SK-N-SH (cell line): ENCODE results near the gene CDKL5. TPM values are rescaled to one million over a fixed set of nuclear protein-coding genes. Genes with fewer than 3 reads are reported as not detected.

Experiments used
- CTCF ChIA-PET: fragments of 300-600, 350-600 bp; formaldehyde crosslinking; extraction: SDS; loops from one replicate; lab custom pipeline; 2021; lab: Yijun Ruan, JAX
- POLR2A ChIA-PET: fragments of 350-600 bp; sonication (Branson Sonifier 250); formaldehyde crosslinking; extraction: SDS; loops from one replicate; lab custom pipeline; 2020; ENCODE audit warnings: antibody characterized with exemption, inconsistent platforms; lab: Yijun Ruan, JAX
- DNase-seq: peaks from one replicate; pipeline ENCODE4 v3.0.0; 2012
- H2AFZ ChIP-seq: fragments of 200-600 bp; sonication (generic); 2 replicates; pipeline ENCODE4 v1.8.1; 2016; ENCODE audit warnings: antibody characterized with exemption, mild to moderate bottlenecking, low read depth
- H3F3A ChIP-seq: fragments of 200-600 bp; sonication (generic); replicated peaks from 2 replicates; pipeline ENCODE3; 2016; ENCODE audit warnings: antibody characterized with exemption, mild to moderate bottlenecking; ENCODE audit not compliant: insufficient read depth
- H3K27ac ChIP-seq, 2 experiments: fragments of 200-500 bp in 1 of 2; fragments of 200-600 bp in 1 of 2; sonication (Bioruptor generic) in 1 of 2; sonication (generic), shearing (Covaris generic) in 1 of 2; 2 replicates each; pipeline versions ENCODE4 v1.5.1 to v1.6.1; 2014 to 2016; ENCODE audit warnings: low read depth in 2 of 2, inconsistent platforms in 1 of 2, low read length in 1 of 2, mild to moderate bottlenecking in 1 of 2, mixed read lengths in 1 of 2
- H3K27me3 ChIP-seq: fragments of 200-600 bp; sonication (generic), shearing (Covaris generic); 2 replicates; pipeline ENCODE4 v1.6.1; 2016; ENCODE audit warnings: mixed run types; ENCODE audit not compliant: insufficient read depth
- H3K36me3 ChIP-seq, 2 experiments: fragments of 200-500 bp in 1 of 2; fragments of 200-600 bp in 1 of 2; sonication (Bioruptor generic) in 1 of 2; sonication (generic) in 1 of 2; replicated peaks in 1 of 2; 2 replicates each; pipeline versions ENCODE3 to v1.5.1; 2014 to 2016; ENCODE audit warnings: low read length in 1 of 2, mild to moderate bottlenecking in 1 of 2; ENCODE audit not compliant: insufficient read depth in 2 of 2, control insufficient read depth in 1 of 2
- H3K4me1 ChIP-seq, 2 experiments: fragments of 200-500 bp in 1 of 2; fragments of 200-600 bp in 1 of 2; sonication (Bioruptor generic) in 1 of 2; sonication (generic), shearing (Covaris generic) in 1 of 2; 2 replicates each; pipeline versions ENCODE4 v1.5.1 to v1.6.1; 2014 to 2016; ENCODE audit warnings: low read depth in 1 of 2, low read length in 1 of 2, mixed run types in 1 of 2; ENCODE audit not compliant: insufficient read depth in 2 of 2, control insufficient read depth in 1 of 2
- H3K4me2 ChIP-seq: fragments of 200-600 bp; sonication (generic), shearing (Covaris generic); 2 replicates; pipeline ENCODE4 v1.6.1; 2017; ENCODE audit warnings: mixed run types
- H3K4me3 ChIP-seq, 2 experiments: fragments of 200-500 bp in 1 of 2; fragments of 200-600 bp in 1 of 2; sonication (Bioruptor generic) in 1 of 2; sonication (generic), shearing (Covaris generic) in 1 of 2; 2 replicates each; pipeline versions ENCODE4 v1.5.1 to v1.8.1; 2014 to 2016; ENCODE audit warnings: low read depth in 2 of 2, inconsistent platforms in 1 of 2, low read length in 1 of 2, mild to moderate bottlenecking in 1 of 2, mixed read lengths in 1 of 2, moderate library complexity in 1 of 2
- H3K79me2 ChIP-seq: fragments of 200-600 bp; sonication (generic); 2 replicates; pipeline ENCODE4 v1.8.1; 2017; ENCODE audit warnings: mild to moderate bottlenecking; ENCODE audit not compliant: insufficient read depth
- H3K9ac ChIP-seq: fragments of 200-600 bp; sonication (generic); 2 replicates; pipeline ENCODE4 v1.6.1; 2017; ENCODE audit warnings: mixed run types
- H3K9me2 ChIP-seq: fragments of 200-600 bp; sonication (generic); 2 replicates; pipeline ENCODE4 v1.6.1; 2017; ENCODE audit warnings: mixed run types
- H3K9me3 ChIP-seq: fragments of 200-600 bp; sonication (generic); 2 replicates; pipeline ENCODE4 v1.6.1; 2017; ENCODE audit warnings: mixed run types, mild to moderate bottlenecking, moderate library complexity
- H4K20me1 ChIP-seq: fragments of 200-600 bp; sonication (generic); 2 replicates; pipeline ENCODE4 v1.6.1; 2017; ENCODE audit warnings: mild to moderate bottlenecking, mixed run types; ENCODE audit not compliant: insufficient read depth
- EZH2phosphoT487 ChIP-seq: fragments of 200-600 bp; sonication (generic); IDR thresholded peaks from 2 replicates; pipeline ENCODE4 v1.6.1; 2017; ENCODE audit warnings: low read depth, mixed run types, mild to moderate bottlenecking, antibody characterized with exemption, moderate library complexity, borderline replicate concordance
- FOSL2 ChIP-seq: IDR thresholded peaks from 2 replicates; pipeline ENCODE4 v1.4.0; 2012; ENCODE audit warnings: low read depth, mild to moderate bottlenecking, moderate library complexity, borderline replicate concordance
- FOXJ3 ChIP-seq: sonication (generic); formaldehyde crosslinking; IDR thresholded peaks from 2 replicates; pipeline ENCODE4 v1.5.1; 2020; ENCODE audit warnings: mild to moderate bottlenecking, missing genetic modification reagents
- FOXM1 ChIP-seq: IDR thresholded peaks from 2 replicates; pipeline ENCODE4 v1.4.0; 2012; ENCODE audit warnings: low read depth, mild to moderate bottlenecking
- GATA2 ChIP-seq: sonication (generic); formaldehyde crosslinking; IDR thresholded peaks from 2 replicates; pipeline ENCODE4 v1.5.0; 2020; ENCODE audit warnings: mild to moderate bottlenecking, missing genetic modification reagents
- JUND ChIP-seq: IDR thresholded peaks from 2 replicates; pipeline ENCODE4 v1.4.0; 2012
- NFIC ChIP-seq: IDR thresholded peaks from 2 replicates; pipeline ENCODE4 v1.4.0; 2012; ENCODE audit warnings: borderline replicate concordance
- POLR2AphosphoS5 ChIP-seq: IDR thresholded peaks from 2 replicates; pipeline ENCODE4 v1.6.1; 2012; ENCODE audit warnings: low read depth, low read length
- RAD21 ChIP-seq: IDR thresholded peaks from 2 replicates; pipeline ENCODE4 v1.6.1; 2012; ENCODE audit warnings: mild to moderate bottlenecking, low read length
- RFX5 ChIP-seq: IDR thresholded peaks from 2 replicates; pipeline ENCODE4 v1.6.1; 2012; ENCODE audit warnings: mild to moderate bottlenecking, improper control_type of control experiment, low read length
- SIN3A ChIP-seq: IDR thresholded peaks from 2 replicates; pipeline ENCODE4 v1.6.1; 2012; ENCODE audit warnings: low read depth, mild to moderate bottlenecking, low read length, moderate library complexity, borderline replicate concordance
- TEAD4 ChIP-seq: IDR thresholded peaks from 2 replicates; pipeline ENCODE4 v1.4.0; 2012; ENCODE audit warnings: mild to moderate bottlenecking, borderline replicate concordance; ENCODE audit not compliant: insufficient read depth
- WGBS: methylation state at CpG from one replicate; pipeline ENCODE4 v1.1.6; 2017; ENCODE audit warnings: low lambda C conversion rate; 5-methylcytosine and 5-hydroxymethylcytosine counted together
- polyA plus RNA-seq, 3 experiments: library from polyadenylated mRNA; depleted of rRNA; stranded (reverse); fragments of >200 nt; gene quantifications; 2 replicates each; pipeline ENCODE4 v1.2.3, GENCODE V29; 2012
- TF ChIP-seq, protein P1 (sequence below): fragments of 200-600 bp; sonication (generic); IDR thresholded peaks from 2 replicates; pipeline ENCODE4 v1.6.1; 2017; ENCODE audit warnings: antibody characterized with exemption, mild to moderate bottlenecking, moderate library complexity
- TF ChIP-seq, protein P2 (sequence below): fragments of 150-350 bp; IDR thresholded peaks from 2 replicates; pipeline ENCODE4 v1.6.1; 2017; ENCODE audit warnings: antibody characterized with exemption, low read length, low read depth, borderline replicate concordance
- TF ChIP-seq, protein P3 (sequence below): IDR thresholded peaks from 2 replicates; pipeline ENCODE4 v1.4.0; 2012; ENCODE audit warnings: low read depth, borderline replicate concordance
- TF ChIP-seq, protein P4 (sequence below): fragments of 150-350 bp; IDR thresholded peaks from 2 replicates; pipeline ENCODE4 v1.6.1; 2016; ENCODE audit warnings: mild to moderate bottlenecking, low read depth, low read length
- TF ChIP-seq, protein P5 (sequence below): IDR thresholded peaks from 2 replicates; pipeline ENCODE4; 2012
- TF ChIP-seq, protein P6 (sequence below): IDR thresholded peaks from 2 replicates; pipeline ENCODE4 v1.4.0; 2012; ENCODE audit warnings: low read depth, borderline replicate concordance

Gene CDKL5
- polyA plus RNA-seq, 1 of the 3 experiments (the other 2 are of a cell fraction) = 1.3 TPM

DNA sequence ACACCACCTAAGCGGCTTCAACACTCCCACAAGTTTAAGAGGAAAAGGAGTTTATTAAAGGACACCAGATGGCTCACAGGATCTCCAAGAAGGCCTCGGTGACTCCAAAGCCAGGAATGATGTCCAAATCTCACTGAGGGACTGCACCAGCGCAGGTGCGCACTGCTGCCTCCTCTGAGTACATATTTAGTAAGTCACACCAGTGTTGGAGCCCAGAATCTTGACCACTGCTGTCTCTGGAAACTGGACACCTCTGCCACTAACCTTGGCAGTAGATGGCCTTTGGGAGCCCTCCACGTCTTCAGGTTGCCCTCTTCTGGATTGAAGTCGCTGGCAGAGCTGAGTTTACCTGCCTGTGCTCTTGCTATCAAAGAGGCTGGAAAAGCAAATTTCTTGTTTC is 256.6 kb downstream of the CDKL5 start:
- 57% methylated on average over 4 of the region's 6 CpGs for WGBS
- Histone ChIP-seq H3K9me2 (no peaks in the 10 kb centered on the region), H4K20me1 (no peaks in the 10 kb centered on the region), H3K9me3 (no peaks in the 10 kb centered on the region), H3K36me3 (no peaks in the 10 kb centered on the region), H2AFZ (no peak overlapping the region), H3K27me3 (no peaks in the 10 kb centered on the region), H3K79me2 (no peaks in the 10 kb centered on the region), H3K27ac (no peak overlapping the region), H3K4me2 (no peak overlapping the region), H3K4me3 (no peak overlapping the region), H3F3A (no peaks in the 10 kb centered on the region), H3K4me1 (no peaks in the 10 kb centered on the region; a peak in 1 of 4 replicates), H3K9ac (no peak overlapping the region)
- TF ChIP-seq RAD21 (no peak), JUND (no peak), POLR2AphosphoS5 (no peak), GATA2 (CRISPR knock-in tag) (no peak), EZH2phosphoT487 (no peak), FOXJ3 (CRISPR knock-in tag) (no peak), FOXM1 (no peak), SIN3A (no peak), NFIC (no peak), RFX5 (no peak), TEAD4 (no peak), FOSL2 (no peak)
- TF ChIP-seq, protein P1, sequence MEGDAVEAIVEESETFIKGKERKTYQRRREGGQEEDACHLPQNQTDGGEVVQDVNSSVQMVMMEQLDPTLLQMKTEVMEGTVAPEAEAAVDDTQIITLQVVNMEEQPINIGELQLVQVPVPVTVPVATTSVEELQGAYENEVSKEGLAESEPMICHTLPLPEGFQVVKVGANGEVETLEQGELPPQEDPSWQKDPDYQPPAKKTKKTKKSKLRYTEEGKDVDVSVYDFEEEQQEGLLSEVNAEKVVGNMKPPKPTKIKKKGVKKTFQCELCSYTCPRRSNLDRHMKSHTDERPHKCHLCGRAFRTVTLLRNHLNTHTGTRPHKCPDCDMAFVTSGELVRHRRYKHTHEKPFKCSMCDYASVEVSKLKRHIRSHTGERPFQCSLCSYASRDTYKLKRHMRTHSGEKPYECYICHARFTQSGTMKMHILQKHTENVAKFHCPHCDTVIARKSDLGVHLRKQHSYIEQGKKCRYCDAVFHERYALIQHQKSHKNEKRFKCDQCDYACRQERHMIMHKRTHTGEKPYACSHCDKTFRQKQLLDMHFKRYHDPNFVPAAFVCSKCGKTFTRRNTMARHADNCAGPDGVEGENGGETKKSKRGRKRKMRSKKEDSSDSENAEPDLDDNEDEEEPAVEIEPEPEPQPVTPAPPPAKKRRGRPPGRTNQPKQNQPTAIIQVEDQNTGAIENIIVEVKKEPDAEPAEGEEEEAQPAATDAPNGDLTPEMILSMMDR = no peak
- TF ChIP-seq, protein P2, sequence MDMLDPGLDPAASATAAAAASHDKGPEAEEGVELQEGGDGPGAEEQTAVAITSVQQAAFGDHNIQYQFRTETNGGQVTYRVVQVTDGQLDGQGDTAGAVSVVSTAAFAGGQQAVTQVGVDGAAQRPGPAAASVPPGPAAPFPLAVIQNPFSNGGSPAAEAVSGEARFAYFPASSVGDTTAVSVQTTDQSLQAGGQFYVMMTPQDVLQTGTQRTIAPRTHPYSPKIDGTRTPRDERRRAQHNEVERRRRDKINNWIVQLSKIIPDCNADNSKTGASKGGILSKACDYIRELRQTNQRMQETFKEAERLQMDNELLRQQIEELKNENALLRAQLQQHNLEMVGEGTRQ = no peak
- TF ChIP-seq, protein P3, sequence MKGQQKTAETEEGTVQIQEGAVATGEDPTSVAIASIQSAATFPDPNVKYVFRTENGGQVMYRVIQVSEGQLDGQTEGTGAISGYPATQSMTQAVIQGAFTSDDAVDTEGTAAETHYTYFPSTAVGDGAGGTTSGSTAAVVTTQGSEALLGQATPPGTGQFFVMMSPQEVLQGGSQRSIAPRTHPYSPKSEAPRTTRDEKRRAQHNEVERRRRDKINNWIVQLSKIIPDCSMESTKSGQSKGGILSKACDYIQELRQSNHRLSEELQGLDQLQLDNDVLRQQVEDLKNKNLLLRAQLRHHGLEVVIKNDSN = no peak
- TF ChIP-seq, protein P4, sequence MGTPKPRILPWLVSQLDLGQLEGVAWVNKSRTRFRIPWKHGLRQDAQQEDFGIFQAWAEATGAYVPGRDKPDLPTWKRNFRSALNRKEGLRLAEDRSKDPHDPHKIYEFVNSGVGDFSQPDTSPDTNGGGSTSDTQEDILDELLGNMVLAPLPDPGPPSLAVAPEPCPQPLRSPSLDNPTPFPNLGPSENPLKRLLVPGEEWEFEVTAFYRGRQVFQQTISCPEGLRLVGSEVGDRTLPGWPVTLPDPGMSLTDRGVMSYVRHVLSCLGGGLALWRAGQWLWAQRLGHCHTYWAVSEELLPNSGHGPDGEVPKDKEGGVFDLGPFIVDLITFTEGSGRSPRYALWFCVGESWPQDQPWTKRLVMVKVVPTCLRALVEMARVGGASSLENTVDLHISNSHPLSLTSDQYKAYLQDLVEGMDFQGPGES = no peak
- TF ChIP-seq, protein P5, sequence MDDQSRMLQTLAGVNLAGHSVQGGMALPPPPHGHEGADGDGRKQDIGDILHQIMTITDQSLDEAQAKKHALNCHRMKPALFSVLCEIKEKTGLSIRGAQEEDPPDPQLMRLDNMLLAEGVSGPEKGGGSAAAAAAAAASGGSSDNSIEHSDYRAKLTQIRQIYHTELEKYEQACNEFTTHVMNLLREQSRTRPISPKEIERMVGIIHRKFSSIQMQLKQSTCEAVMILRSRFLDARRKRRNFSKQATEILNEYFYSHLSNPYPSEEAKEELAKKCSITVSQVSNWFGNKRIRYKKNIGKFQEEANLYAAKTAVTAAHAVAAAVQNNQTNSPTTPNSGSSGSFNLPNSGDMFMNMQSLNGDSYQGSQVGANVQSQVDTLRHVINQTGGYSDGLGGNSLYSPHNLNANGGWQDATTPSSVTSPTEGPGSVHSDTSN = no peak
- TF ChIP-seq, protein P6, sequence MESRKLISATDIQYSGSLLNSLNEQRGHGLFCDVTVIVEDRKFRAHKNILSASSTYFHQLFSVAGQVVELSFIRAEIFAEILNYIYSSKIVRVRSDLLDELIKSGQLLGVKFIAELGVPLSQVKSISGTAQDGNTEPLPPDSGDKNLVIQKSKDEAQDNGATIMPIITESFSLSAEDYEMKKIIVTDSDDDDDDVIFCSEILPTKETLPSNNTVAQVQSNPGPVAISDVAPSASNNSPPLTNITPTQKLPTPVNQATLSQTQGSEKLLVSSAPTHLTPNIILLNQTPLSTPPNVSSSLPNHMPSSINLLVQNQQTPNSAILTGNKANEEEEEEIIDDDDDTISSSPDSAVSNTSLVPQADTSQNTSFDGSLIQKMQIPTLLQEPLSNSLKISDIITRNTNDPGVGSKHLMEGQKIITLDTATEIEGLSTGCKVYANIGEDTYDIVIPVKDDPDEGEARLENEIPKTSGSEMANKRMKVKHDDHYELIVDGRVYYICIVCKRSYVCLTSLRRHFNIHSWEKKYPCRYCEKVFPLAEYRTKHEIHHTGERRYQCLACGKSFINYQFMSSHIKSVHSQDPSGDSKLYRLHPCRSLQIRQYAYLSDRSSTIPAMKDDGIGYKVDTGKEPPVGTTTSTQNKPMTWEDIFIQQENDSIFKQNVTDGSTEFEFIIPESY = no peak
- ChIA-PET POLR2A (no interaction called here), CTCF (no interaction called here)
- no peak for DNase-seq
